Body of pancreas (tissue), 4 donors: ENCODE data around the gene FKBP3. TPM values are rescaled to one million over a fixed set of nuclear protein-coding genes. Genes with fewer than 3 reads are reported as not detected.

Experiments
- ATAC-seq: fragments of 150-250 bp; one replicate; pipeline ENCODE4 v1.9.1; 2016
- DNase-seq, 4 donors: peaks; one replicate each; pipeline ENCODE4 v3.0.0-alpha.2; 2019
- H3K27ac ChIP-seq, 4 donors: fragments of 200-600 bp; sonication (generic); 1 replicate in 3 of 4; 2 replicates in 1 of 4; pipeline versions ENCODE4 v1.5.1 to v1.6.1; 2016 to 2019; ENCODE audit warnings: mild to moderate bottlenecking in 1 of 4, mixed read lengths in 1 of 4, moderate library complexity in 1 of 4
- H3K27me3 ChIP-seq, 2 donors: fragments of 200-600 bp; sonication (generic); one replicate each; pipeline ENCODE4 v1.6.0; 2016; ENCODE audit warnings: mild to moderate bottlenecking in 1 of 2
- H3K36me3 ChIP-seq, 2 donors: fragments of 200-600 bp; sonication (generic); replicated peaks in 1 of 2; 2 replicates each; pipeline ENCODE4 v1.5.1; 2016; ENCODE audit warnings: low read depth in 2 of 2; ENCODE audit not compliant: insufficient read depth in 1 of 2
- H3K4me1 ChIP-seq: fragments of 200-600 bp; sonication (generic); one replicate; pipeline ENCODE4 v1.6.0; 2016
- H3K4me3 ChIP-seq, 2 donors: fragments of 200-600 bp; sonication (generic); 1 replicate in 1 of 2; 2 replicates in 1 of 2; pipeline ENCODE4 v1.5.1; 2016 to 2019
- H3K9me3 ChIP-seq, 3 donors: fragments of 200-600 bp; sonication (generic); 1 replicate in 2 of 3; 2 replicates in 1 of 3; pipeline ENCODE4 v1.5.1; 2016
- CTCF ChIP-seq, 7 experiments: fragments of 450-650 bp in 4 of 7; fragments of 200-600 bp in 3 of 7; sonication (generic) in 3 of 7; IDR thresholded peaks; one replicate each; pipeline ENCODE4 v1.5.1; 2016 to 2019; ENCODE audit warnings: antibody characterized with exemption in 7 of 7
- POLR2A ChIP-seq, 3 donors: fragments of 450-650 bp; IDR thresholded peaks; one replicate each; pipeline ENCODE4 v1.6.1; 2016; ENCODE audit warnings: antibody characterized with exemption in 3 of 3, mild to moderate bottlenecking in 2 of 3
- whole genome bisulfite sequencing, 2 donors: methylation state at CpG; one replicate each; pipeline ENCODE4 v1.1.5; 2017; 5-methylcytosine and 5-hydroxymethylcytosine counted together
- intact Hi-C: fragments of 100-400 bp; cut with DNase I; formaldehyde crosslinking; loops from one replicate; pipeline ENCODE4 v1.15.1; 2023
- total RNA-seq, 2 donors: library from RNA; depleted of rRNA; stranded (reverse); fragments of >200 nt; gene quantifications; one replicate each; pipeline ENCODE4 v1.1.0, GENCODE V29; 2016

The FKBP3 gene
- total RNA-seq, 2 donors from 2014 or later = 22.1 to 23.1 TPM

- no peak for DNase-seq
- Histone ChIP-seq H3K27ac (no peak overlapping the region), H3K4me1 (no peaks in the 10 kb centered on the region), H3K4me3 (no peak overlapping the region), H3K36me3 (peaks cover 0 to 18% of the 10 kb centered on the region in 2 donors), H3K27me3 (no peaks in the 10 kb centered on the region), H3K9me3 (no peaks in the 10 kb centered on the region)
- intact Hi-C loops = no loop called here
- no peak for ATAC-seq
- WGBS, 2 donors = 74 to 91% methylated on average over 1 of the region's 1 CpG
- TF ChIP-seq CTCF (IDR thresholded peaks at IDR 0.05) (no peak), POLR2A (IDR thresholded peaks at IDR 0.05) (no peak)
These were observed 14.2 kb downstream of the FKBP3 start for GRCh38 chr14:45120096-45120495.

- H3K4me3 ChIP-seq = no peak overlapping the region
- TF ChIP-seq CTCF (IDR thresholded peaks at IDR 0.05) (no peak), POLR2A (IDR thresholded peaks at IDR 0.05) (no peak)
- intact Hi-C loops = no loop called here
- DNase-seq (no peak), ATAC-seq (no peak)
- H3K9me3 ChIP-seq = no peaks in the 10 kb centered on the region
- H3K36me3 ChIP-seq = peaks cover 0 to 21% of the 10 kb centered on the region in 2 donors
- 89 to 92% methylated on average over 6 of the region's 6 CpGs for WGBS, 2 donors
- H3K4me1 ChIP-seq = peaks cover 2% of the 10 kb centered on the region
- no peak overlapping the region for H3K27ac ChIP-seq
- H3K27me3 ChIP-seq = no peaks in the 10 kb centered on the region
These were observed 15.7 kb downstream of the FKBP3 start for GRCh38 chr14:45118594-45118993.

GRCh38 chr14:45114327-45114726, 20.0 kb downstream of the FKBP3 start:
- peaks cover 14% of the 10 kb centered on the region for H3K4me1 ChIP-seq
- TF ChIP-seq POLR2A (IDR thresholded peaks at IDR 0.05) = no peak
- H3K27ac ChIP-seq = peak overlapping the region in 1 of 4 donors; percentile 56
- intact Hi-C loops = no loop called here
- 60 to 73% methylated on average over 3 of the region's 3 CpGs for WGBS, 2 donors
- H3K4me3 ChIP-seq = no peak overlapping the region
- ATAC-seq = no peak
- H3K9me3 ChIP-seq = no peaks in the 10 kb centered on the region
- H3K27me3 ChIP-seq = no peaks in the 10 kb centered on the region
- peaks cover 0 to 20% of the 10 kb centered on the region in 2 donors for H3K36me3 ChIP-seq
- no peak for DNase-seq

GRCh38 chr14:45112896-45113781, 21.1 kb downstream of the FKBP3 start:
- no peak for DNase-seq
- ATAC-seq = peak; percentile 66
- intact Hi-C loops = no loop called here
- Histone ChIP-seq H3K27ac (peak overlapping the region in 3 of 4 donors; percentile 31 to 56 (median 32)), H3K4me3 (no peak overlapping the region), H3K27me3 (no peaks in the 10 kb centered on the region), H3K36me3 (peaks cover 0 to 19% of the 10 kb centered on the region in 2 donors), H3K4me1 (peaks cover 14% of the 10 kb centered on the region), H3K9me3 (no peaks in the 10 kb centered on the region)
- TF ChIP-seq POLR2A (IDR thresholded peaks at IDR 0.05) (no peak), CTCF (IDR thresholded peaks at IDR 0.05) (no peak)
- WGBS, 2 donors = 50 to 57% methylated on average over 6 of the region's 6 CpGs

- WGBS, 2 donors = 94 to 97% methylated on average over 1 of the region's 1 CpG
- no peaks in the 10 kb centered on the region for H3K36me3 ChIP-seq
These were observed 29.7 kb downstream of the FKBP3 start for GRCh38 chr14:45104561-45104960.

More at GRCh38 chr14:45104561-45104960, 29.7 kb downstream of the FKBP3 start:
- intact Hi-C loops = no loop called here
- no peak for TF ChIP-seq CTCF (IDR thresholded peaks at IDR 0.05)
- no peak for TF ChIP-seq POLR2A (IDR thresholded peaks at IDR 0.05)
- DNase-seq (no peak), ATAC-seq (no peak)
- Histone ChIP-seq H3K4me3 (no peak overlapping the region), H3K4me1 (no peaks in the 10 kb centered on the region), H3K27me3 (no peaks in the 10 kb centered on the region), H3K9me3 (no peaks in the 10 kb centered on the region), H3K27ac (no peak overlapping the region)
